Measurements from ENCODE around the gene MYO10. TPM values are rescaled to one million over a fixed set of nuclear protein-coding genes. Genes with fewer than 3 reads are reported as not detected.
A peak's percentile ranks its signal among the peaks of the same experiment; 100 is the strongest.
"Not testable (repeated sequence)": the region's sequence is repeated elsewhere in the genome, so short reads cannot be mapped to it uniquely, and the experiment has no call there.

The MYO10 gene
- polyA plus RNA-seq, 10 donors = 19.9 to 38.1 (median 28.8) TPM

DNA sequence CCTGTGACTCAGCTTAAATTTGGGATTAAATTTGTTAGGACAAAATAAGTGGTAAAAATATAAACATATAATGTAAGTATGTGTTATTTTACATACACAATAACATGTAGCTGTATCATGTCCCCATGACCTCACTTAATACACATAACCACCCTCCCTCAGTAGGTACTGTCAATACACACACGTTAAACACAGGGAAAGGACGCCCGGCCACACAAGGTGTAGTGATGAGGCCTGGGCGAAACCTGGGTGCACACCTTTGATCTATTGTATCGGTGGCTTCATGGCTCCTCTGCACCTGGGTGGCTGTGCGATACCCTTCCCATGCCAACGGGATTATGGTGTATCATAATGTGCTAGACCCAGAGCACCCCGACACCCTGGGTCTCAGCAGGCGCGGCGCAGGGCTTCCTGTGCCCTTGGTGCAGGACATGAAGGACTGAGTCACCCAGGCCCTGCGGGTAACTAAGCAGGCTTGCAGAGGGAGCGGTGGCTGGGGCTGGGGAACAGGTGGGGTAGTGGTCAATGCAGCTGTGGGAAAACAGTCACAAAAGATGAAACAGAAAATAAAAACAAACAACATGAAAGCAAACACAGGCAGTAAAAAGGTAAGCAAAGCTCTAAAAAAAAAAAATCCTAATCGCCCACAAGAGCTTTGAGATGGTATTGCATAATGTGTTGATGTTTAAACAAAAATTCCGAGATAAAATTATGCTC, 191.8 kb downstream of the MYO10 start:
- DNase-seq = no peak

DNA sequence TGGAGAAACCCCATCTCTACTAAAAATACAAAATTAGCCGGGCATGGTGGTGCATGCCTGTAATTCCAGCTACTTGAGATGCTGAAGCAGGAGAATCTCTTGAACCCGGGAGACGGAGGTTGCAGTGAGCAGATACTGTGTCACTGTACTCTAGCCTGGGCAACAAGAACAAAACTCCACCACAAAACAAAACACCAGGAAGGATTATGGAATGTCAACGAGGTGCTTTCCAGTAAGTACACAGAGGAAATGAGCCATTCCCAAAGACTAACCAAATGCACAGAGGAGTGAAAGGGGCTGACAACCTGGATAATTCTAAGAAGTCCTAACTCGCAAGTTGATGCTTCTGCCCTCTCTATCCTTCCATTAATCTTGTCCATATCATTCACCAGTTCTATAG, 193.2 kb downstream of the MYO10 start:
- no peak for DNase-seq

DNA sequence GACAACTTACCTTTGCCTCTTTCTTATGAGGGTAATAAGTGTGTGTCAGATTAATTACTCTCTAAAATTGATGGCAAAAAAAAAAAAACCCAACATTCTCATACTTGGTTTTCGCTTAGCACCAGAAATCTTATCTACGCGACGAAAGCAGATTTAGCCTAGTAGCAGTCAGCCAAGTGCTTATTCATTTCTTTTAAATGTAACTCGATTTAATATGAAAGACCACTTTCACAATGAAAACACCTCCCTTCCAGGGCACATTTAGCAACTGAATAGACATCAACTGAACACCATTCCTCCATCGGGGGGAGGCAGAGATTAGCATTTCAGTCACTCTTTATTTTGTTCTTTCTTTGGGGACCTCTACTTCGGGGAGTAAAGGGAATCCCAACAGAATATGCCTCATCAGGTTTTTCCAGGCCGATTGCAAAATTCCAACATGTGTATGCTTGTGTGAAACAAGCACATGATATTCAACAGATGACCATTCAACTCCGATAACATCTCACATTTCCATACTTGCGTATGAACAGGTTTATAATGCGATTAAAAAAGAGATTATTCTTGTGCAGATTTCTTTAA, 195.2 kb downstream of the MYO10 start:
- DNase-seq = peak in 1 of 3 donors; percentile 62

DNA sequence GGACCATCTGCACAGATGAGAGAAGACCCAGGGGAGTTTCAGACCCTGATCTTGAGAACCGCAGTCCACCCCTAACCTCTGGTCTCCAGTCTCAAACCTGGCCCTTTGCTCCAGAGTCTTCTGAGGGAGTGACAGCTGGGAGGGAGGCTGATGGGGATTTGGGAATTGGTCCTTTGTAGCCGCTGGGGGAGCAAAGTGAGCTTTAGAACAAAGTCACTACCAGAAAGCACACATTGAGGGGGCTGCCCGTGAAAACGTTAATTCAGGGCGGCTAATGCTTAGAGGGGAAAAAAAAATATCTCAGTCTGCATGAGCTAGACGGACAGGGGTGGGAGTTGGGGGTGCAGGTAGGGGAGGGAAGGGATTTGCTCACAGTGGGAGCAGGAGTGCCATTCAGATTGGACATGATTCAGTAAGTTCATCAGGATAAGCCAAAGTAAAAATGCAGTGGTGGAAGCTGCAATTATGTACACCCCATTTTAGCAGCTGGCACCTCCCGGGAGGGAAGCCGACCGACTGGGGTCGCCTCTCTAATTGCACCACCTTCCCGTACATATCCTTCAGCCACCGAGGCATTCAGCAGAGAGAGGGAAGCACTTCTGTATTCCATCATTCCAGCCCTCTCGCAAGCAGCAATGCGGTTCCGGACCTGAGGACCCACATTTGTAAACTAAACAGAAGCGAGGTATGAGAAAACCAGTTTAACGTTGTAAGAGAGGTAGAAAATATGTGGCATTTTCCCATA, 195.8 kb downstream of the MYO10 start:
- peak in 1 of 3 donors; percentile 37 for DNase-seq

- DNase-seq = not testable (repeated sequence)
Measured at GRCh38 chr5:16738393-16738792, 197.7 kb downstream of the MYO10 start.

DNA sequence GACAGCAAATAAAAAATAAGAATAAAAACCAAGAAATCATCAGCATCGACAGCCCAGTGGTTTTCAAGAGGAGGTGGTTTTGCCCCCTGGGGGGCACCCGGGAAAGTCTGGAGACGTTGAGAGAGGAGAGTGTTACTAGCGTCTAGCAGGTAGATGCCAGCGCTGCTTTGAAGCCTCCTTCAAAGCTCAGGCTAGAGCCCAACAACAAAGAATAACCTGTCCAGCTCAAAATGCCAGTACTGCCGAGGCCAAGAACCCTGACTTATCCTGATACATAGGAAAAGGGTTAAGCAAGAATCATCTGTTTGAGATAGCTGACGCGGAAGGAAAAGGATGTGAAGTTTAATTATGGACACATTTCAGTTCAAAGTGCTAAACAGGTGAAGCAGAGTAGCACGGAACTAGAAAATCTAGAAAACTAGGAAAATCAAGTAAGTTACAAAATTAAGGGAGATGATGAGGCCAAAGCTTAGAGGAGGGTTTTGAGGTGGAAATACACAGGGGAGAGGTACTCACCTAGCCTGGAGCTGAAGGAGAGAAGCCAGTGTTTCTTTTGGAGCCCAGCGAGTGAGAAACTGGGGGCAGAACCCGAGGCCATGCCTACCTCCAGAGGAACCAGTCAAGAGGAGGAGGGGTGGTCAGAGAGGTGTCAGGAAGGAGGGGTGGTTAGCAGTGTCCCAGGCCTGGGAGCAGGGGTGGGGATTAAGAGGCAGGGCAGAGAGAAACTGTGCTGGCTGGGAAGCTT, 198.3 kb downstream of the MYO10 start:
- DNase-seq = no peak

GRCh38 chr5:16737209-16737608, 198.9 kb downstream of the MYO10 start:
- DNase-seq = no peak

- DNase-seq = peak in 1 of 3 donors; percentile 49
Measured at GRCh38 chr5:16736158-16736995, 199.7 kb downstream of the MYO10 start.

DNA sequence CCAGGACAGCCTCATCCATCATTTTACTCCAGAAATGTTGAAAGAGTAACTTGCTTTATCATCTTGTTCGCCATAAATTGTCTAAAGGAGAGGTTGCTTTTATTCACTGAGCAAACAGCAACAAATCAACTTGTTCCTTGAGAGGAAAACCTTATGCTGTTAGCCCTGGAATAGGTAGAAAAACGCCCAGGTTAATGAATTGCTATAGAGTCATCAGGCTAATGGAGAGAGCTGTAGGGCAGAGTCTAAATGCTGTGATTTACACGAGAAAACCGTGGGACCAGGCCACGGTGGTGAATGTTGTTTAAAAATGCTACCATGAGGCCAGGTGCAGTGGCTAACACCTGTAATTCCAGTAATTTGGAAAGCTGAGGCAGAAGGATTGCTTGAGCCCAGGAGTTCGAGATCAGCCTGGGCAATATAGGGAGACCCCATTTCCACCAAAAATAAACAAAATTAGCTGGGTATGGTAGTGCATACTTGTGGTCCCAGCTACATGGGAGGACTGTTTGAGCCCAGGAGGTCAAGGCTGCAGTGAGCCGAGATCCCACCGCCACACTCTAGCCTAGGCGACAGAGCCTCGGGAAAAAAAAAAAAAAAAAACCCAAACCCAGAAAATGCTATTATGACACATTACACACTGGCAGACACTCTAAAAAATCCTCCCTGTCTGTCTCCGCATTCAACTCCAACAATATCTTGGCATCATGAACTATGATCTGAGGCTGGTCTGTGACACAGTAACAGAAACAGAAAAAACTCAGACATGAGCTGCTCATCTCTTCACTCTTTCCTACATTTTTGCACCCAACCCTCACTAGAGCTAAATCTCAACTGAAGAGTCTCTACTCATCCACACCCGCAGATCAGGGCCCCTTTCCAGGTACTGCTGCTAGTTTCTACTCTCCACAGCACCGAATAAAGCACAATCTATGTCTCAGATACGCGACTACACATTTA, 200.7 kb downstream of the MYO10 start:
- DNase-seq = peak in 1 of 3 donors; percentile 26

DNA sequence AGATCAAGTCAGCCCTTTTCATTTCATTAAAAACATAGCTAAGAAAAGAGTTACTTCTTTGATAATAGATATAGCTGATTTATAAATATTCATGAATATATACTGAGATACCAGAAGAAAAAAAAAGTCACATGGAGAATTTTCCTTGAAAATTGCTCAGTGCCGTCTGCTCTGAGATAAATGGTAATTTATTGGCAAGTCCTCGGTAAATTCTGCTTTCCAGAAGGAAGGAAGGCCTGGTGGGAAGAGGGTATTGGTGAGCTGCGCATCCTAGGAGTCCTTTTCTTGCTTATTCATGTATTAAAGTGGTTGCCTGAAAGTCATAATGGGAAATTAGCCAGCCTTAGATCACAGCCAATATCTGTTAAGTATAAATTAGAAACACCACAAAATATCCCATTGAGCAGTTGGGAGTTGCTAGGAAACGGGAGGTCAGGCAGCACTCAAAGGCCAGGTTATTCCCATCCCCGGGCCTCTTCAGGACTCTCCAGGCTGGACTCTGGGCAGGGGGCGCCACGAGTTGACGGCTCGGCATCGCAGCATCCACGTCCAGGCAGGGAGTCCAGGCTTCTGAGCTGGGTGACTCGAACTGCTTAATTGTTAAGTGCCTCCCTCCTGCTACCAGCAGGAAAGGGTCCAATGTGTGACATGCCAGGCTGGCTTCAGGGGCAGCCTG, 202.6 kb downstream of the MYO10 start:
- no peak for DNase-seq

- no peak for DNase-seq
Measured at GRCh38 chr5:16732356-16732755, 203.7 kb downstream of the MYO10 start.

DNA sequence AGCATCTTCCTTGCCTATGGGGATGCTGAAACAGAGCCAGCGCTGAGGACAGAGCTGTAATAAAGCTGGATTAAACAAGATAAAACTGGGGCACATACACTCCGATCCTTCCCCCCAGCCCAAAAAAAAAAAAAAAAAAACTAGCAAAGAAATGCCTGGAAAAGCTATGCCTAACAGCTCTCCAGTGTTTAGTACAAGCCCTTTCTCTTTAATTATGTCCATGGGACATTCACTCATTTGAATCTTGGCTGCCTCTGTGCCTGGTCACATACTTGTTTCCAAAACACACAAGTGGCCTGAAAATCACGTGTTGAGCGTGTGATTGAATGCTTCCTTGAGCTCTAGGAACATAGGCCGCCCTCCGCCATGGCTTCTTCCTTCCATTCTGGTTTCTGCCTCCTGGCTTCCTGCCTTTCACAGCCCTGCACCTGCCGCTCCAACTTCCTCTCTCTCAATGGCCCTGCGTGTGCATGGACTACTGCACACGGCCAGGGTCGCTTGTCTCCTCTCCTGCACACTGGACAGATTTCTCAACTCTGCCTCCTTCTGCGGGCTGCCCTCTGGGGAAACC, 208.2 kb downstream of the MYO10 start:
- DNase-seq = peak; percentile 68 to 87 (median 74)

- DNase-seq = peak in 1 of 3 donors; percentile 43
Measured at GRCh38 chr5:16726538-16726946, 209.5 kb downstream of the MYO10 start.

GRCh38 chr5:16725575-16725974, 210.5 kb downstream of the MYO10 start:
- no peak for DNase-seq

DNA sequence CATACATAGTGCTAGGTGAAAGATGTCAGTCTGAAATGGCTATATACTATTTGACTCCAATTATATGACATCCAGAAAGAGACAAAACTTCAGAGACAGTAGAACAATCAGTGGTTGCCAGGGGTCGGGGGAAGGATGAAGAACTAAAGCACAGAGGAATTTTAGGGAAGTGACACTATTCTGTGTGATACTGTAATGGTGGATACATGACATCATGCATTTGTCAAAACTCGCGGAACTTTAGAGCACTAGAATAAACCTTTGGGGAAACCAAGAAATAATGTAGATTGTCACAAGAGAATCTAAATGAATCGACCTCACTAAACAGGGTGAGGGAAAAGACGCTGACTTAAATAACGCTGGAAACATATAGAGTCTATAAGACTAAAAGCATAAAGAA, 212.3 kb downstream of the MYO10 start:
- DNase-seq = no peak

GRCh38 chr5:16722097-16722495, 214.0 kb downstream of the MYO10 start:
- no peak for DNase-seq

DNA sequence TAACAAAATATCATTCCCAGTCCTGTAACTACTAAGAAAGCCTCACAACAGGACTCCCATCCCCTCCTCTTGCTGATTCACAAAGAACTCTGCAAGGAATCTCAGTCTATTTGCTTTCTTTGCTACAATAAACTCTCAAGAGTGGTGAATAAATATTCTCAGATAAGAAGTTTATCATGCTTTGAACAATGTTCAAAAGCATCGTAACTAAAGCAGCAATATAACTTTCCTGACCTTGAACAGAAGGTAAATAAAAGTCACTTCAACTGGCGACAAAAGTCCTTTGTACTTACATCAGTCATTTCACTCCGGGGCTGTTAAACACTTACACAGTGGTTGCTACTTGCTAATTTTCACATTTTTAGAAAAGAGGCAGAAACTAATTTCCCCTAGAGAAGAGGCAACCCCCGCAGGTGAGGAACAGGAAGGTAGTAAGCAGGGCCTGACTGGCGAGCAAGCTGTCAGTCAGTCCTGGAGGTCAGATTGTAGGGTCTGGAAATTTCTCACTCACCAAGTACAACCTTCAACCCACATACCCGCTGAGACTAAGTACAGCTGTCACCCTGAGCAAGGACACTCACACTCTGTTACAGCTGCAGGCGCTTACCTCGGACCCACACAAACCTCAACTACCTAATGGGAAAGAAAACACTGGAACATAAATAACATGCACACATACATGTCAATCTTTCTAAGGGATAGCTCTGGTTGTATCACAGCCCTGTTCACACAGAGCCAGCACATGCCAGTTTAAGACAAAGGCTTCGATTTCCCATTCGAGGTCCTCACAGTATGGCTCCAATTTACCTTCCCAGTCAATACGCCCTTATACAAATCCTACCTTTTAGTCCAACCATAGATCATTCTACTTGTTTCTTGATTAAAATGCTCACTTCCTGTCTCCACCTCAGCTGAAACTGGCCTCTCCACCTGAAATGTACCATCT, 214.7 kb downstream of the MYO10 start:
- no peak for DNase-seq

GRCh38 chr5:16718036-16718435, 218.1 kb downstream of the MYO10 start:
- DNase-seq = not testable (repeated sequence)
